ENCODE data around the gene AP4S1. TPM values are rescaled to one million over a fixed set of nuclear protein-coding genes. Genes with fewer than 3 reads are reported as not detected.

The AP4S1 gene
- total and polyA plus RNA-seq, 10 donors, result 6.4 to 22.9 (median 13.2) TPM

- Histone ChIP-seq H3K27ac (no peak overlapping the region), H3K27me3 (replicated peaks in 1 of 7) (no peaks in the 10 kb centered on the region), H3K36me3 (peaks cover 2 to 100% (median 96%) of the 10 kb centered on the region in 6 donors), H3K4me3 (no peak overlapping the region), H3K9me3 (no peaks in the 10 kb centered on the region), H3K4me1 (no peaks in the 10 kb centered on the region)
- DNase-seq, result no peak
- intact Hi-C loops (cut with DNase I; ENCODE audit: low total_unique reads), result no loop called here
- WGBS, 5 donors, result 69 to 93% (median 86%) methylated on average over 2 of the region's 2 CpGs
- TF ChIP-seq CTCF (IDR thresholded peaks at IDR 0.05 in 8 of 11, conservative IDR thresholded peaks at IDR 0.05 in 3 of 11) (no peak), POLR2A (IDR thresholded peaks at IDR 0.05) (no peak), POLR2AphosphoS5 (IDR thresholded peaks at IDR 0.05) (no peak)
Measured at GRCh38 chr14:31110872-31111271, 85.4 kb downstream of the AP4S1 start.

GRCh38 chr14:31113794-31114193 is 88.3 kb downstream of the AP4S1 start:
- no peaks in the 10 kb centered on the region for H3K4me1 ChIP-seq
- intact Hi-C loops (cut with DNase I; ENCODE audit: low total_unique reads), result no loop called here
- DNase-seq, result no peak
- H3K27me3 ChIP-seq (replicated peaks in 1 of 7), result no peaks in the 10 kb centered on the region
- no peak for TF ChIP-seq POLR2AphosphoS5 (IDR thresholded peaks at IDR 0.05)
- no peak for TF ChIP-seq POLR2A (IDR thresholded peaks at IDR 0.05)
- no peak for TF ChIP-seq CTCF (IDR thresholded peaks at IDR 0.05 in 8 of 11, conservative IDR thresholded peaks at IDR 0.05 in 3 of 11)
- peaks cover 2 to 100% (median 97%) of the 10 kb centered on the region in 6 donors for H3K36me3 ChIP-seq
- WGBS, 5 donors, result 82 to 99% (median 98%) methylated on average over 3 of the region's 3 CpGs
- no peak overlapping the region for H3K4me3 ChIP-seq
- H3K27ac ChIP-seq, result no peak overlapping the region
- H3K9me3 ChIP-seq, result no peaks in the 10 kb centered on the region

- 82 to 93% (median 89%) methylated on average over 3 of the region's 3 CpGs for WGBS, 5 donors
- H3K4me1 ChIP-seq, result peaks cover 0 to 9% (median 2%) of the 10 kb centered on the region in 6 donors
- intact Hi-C loops (cut with DNase I; ENCODE audit: low total_unique reads), result no loop called here
- no peak for DNase-seq
- no peaks in the 10 kb centered on the region for H3K27me3 ChIP-seq (replicated peaks in 1 of 7)
- no peak overlapping the region for H3K27ac ChIP-seq
- peaks cover 2 to 100% (median 92%) of the 10 kb centered on the region in 6 donors for H3K36me3 ChIP-seq
- TF ChIP-seq POLR2AphosphoS5 (IDR thresholded peaks at IDR 0.05), result no peak
- no peak for TF ChIP-seq POLR2A (IDR thresholded peaks at IDR 0.05)
- TF ChIP-seq CTCF (IDR thresholded peaks at IDR 0.05 in 8 of 11, conservative IDR thresholded peaks at IDR 0.05 in 3 of 11), result no peak
- no peak overlapping the region for H3K4me3 ChIP-seq
- H3K9me3 ChIP-seq, result no peaks in the 10 kb centered on the region
Measured at GRCh38 chr14:31118892-31119291, 93.4 kb downstream of the AP4S1 start.

- Histone ChIP-seq H3K4me1 (peaks cover 0 to 17% (median 7%) of the 10 kb centered on the region in 6 donors), H3K27ac (no peak overlapping the region), H3K27me3 (replicated peaks in 1 of 7) (no peaks in the 10 kb centered on the region), H3K4me3 (no peak overlapping the region), H3K9me3 (no peaks in the 10 kb centered on the region), H3K36me3 (peaks cover 2 to 100% (median 81%) of the 10 kb centered on the region in 6 donors)
- 70 to 80% (median 77%) methylated on average over 7 to 8 of the region's 8 CpGs for WGBS, 5 donors
- intact Hi-C loops (cut with DNase I; ENCODE audit: low total_unique reads), result no loop called here
- DNase-seq, result no peak
- TF ChIP-seq POLR2A (IDR thresholded peaks at IDR 0.05), result no peak
- peak in 1 of 3 donors; percentile 19 for TF ChIP-seq POLR2AphosphoS5 (IDR thresholded peaks at IDR 0.05)
- TF ChIP-seq CTCF (IDR thresholded peaks at IDR 0.05 in 8 of 11, conservative IDR thresholded peaks at IDR 0.05 in 3 of 11), result no peak
Measured at GRCh38 chr14:31122098-31122611, 96.7 kb downstream of the AP4S1 start.
